ENCODE results near the gene KRT80. TPM values are rescaled to one million over a fixed set of nuclear protein-coding genes. Genes with fewer than 3 reads are reported as not detected.
A peak's percentile ranks its signal among the peaks of the same experiment; 100 is the strongest.

The KRT80 gene
- total and polyA plus RNA-seq, 2 experiments from 2014 or later: not detected

DNA sequence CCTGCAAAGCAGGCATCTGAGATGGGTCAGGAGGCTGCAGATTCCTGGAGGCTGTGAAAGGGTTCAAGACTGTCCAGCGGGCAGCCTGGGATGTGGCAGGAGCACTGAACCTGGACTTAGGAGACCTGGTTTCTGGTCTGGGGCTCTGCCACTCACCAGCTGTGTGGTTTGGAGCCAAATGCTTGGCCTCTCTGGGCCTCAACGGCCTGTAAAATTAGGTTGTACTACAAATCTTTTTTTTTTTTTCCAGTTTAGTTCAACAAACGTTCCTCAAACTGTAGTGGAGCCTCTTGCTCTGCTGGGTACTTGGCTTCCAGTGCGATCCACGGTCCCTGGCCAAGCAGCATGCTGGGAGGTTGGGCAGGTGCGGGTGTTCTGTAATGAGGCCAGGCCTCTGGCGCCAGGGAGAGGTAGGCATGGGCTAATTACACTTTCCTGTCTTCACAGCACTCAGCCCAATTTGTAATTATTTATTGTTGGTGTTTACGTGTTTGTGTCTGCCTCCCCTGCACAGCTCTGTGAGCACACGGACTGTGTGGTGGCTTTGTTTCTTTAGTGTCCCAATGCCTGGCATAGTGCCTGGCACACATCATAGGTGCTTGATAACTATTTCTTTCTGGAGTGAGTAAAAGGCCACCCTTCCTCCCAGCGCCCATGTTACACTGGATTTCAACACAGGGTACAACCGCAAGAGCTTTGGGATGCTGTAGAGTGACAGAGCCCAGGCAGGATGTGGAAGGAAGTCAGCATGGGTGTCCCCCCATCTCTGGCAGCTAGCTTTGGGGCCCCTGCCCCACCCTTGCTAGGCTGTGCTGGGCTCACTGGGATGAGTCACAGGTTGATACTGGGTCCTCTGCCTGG, 5.8 kb upstream of the KRT80 start:
- Histone ChIP-seq H3K27me3 (peaks cover 3% of the 10 kb centered on the region), H3K27ac (no peak overlapping the region), H3K36me3 (no peaks in the 10 kb centered on the region), H3K9me3 (ENCODE audit: low read depth) (no peaks in the 10 kb centered on the region), H3K4me3 (no peak overlapping the region), H3K4me1 (ENCODE audit: low read depth) (peaks cover 27% of the 10 kb centered on the region)
- DNase-seq (ENCODE audit: low read depth in 1 of 2, low spot score in 1 of 2): peak in 1 of 2 donors; percentile 71
- no peak for TF ChIP-seq CTCF (IDR thresholded peaks at IDR 0.05; ENCODE audit: low read depth, low read length)

DNA sequence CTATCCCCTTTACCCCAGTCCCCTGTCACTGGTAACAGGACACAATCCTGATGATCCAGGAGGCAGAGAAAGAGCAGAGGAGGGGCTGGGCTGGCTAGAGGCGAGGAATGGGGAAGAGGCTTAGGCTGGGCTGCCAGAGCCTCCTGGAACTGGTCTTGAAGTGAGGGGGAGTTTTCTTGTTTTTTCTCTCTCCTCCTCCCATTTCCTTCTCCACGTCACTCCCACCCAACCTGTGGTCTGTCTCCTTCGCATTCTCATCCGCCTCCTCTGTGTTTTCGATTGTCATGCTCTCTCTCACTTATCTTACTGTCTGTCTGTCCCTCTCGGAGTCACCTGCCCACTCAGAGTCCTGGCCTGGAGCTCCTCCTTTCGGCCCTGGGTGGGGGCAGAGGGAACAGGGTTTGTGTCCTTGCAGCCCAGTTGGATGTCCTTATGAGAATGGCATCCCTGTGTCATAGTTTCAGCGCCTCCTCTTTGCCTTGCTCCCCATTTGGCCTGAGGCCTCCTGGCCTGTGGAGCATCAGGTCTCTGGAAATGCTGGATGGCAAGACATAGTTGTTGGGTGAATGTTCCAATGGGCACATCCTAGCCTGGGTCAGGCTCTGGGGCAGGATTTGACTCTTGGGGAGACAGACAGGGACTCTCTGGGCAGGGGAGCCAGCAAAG, 3.4 kb upstream of the KRT80 start:
- no peak overlapping the region for H3K27ac ChIP-seq
- H3K4me1 ChIP-seq (ENCODE audit: low read depth): peaks cover 27% of the 10 kb centered on the region
- no peak for TF ChIP-seq CTCF (IDR thresholded peaks at IDR 0.05; ENCODE audit: low read depth, low read length)
- H3K9me3 ChIP-seq (ENCODE audit: low read depth): no peaks in the 10 kb centered on the region
- no peak overlapping the region for H3K4me3 ChIP-seq
- H3K36me3 ChIP-seq: no peaks in the 10 kb centered on the region
- DNase-seq (ENCODE audit: low read depth in 1 of 2, low spot score in 1 of 2): peak in 1 of 2 donors; percentile 89
- peaks cover 3% of the 10 kb centered on the region for H3K27me3 ChIP-seq

DNA sequence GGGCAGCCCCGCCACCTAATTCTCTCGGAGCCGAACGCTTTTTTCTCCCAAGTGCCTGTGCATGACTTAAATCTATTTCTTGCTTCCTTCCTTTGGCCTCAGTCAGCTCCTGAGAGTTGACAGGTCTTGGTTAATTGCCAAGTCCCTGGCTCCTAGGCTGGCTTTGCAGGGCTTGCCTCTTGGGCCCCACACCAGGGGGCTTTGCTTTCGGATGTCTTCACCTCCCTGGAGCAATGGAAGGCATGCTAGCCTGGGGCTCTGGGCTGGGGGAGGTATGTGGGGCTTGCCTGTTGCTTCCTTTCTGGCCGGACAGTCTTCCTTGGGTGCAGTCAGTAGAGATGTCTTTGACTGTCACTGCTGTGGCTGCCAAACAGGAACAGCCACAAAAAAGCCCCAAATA, 2.2 kb upstream of the KRT80 start:
- H3K4me3 ChIP-seq: no peak overlapping the region
- H3K4me1 ChIP-seq (ENCODE audit: low read depth): peaks cover 27% of the 10 kb centered on the region
- no peak for TF ChIP-seq CTCF (IDR thresholded peaks at IDR 0.05; ENCODE audit: low read depth, low read length)
- DNase-seq (ENCODE audit: low read depth in 1 of 2, low spot score in 1 of 2): peak; percentile 80 to 85
- peaks cover 5% of the 10 kb centered on the region for H3K27me3 ChIP-seq
- H3K36me3 ChIP-seq: no peaks in the 10 kb centered on the region
- H3K27ac ChIP-seq: peak overlapping the region; percentile 35
- H3K9me3 ChIP-seq (ENCODE audit: low read depth): no peaks in the 10 kb centered on the region

DNA sequence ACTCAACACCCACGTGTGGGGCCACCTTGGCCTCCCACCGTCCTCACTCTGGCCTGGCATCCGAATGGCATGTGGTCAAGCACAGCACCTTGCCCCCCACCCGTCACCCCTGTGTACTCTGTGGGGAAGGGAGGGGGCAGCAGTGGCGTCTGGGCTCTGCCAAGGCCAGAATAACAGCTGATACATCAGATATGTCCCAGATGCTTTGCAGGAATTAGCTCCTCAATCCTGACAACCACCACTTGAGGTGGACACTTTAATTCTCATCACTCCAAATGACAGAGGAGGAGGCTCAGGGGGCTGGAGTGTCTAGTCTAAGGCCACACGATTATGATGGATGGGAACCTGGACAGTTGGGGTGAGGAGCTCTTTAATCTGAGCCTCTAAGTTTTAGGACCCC, 1.7 kb upstream of the KRT80 start:
- DNase-seq (ENCODE audit: low read depth in 1 of 2, low spot score in 1 of 2): no peak
- Histone ChIP-seq H3K36me3 (no peaks in the 10 kb centered on the region), H3K27me3 (peaks cover 3% of the 10 kb centered on the region), H3K4me1 (ENCODE audit: low read depth) (peaks cover 27% of the 10 kb centered on the region), H3K27ac (peak overlapping the region; percentile 35), H3K4me3 (no peak overlapping the region), H3K9me3 (ENCODE audit: low read depth) (no peaks in the 10 kb centered on the region)
- no peak for TF ChIP-seq CTCF (IDR thresholded peaks at IDR 0.05; ENCODE audit: low read depth, low read length)

- H3K4me3 ChIP-seq: no peak overlapping the region
- TF ChIP-seq CTCF (IDR thresholded peaks at IDR 0.05; ENCODE audit: low read depth, low read length): no peak
- no peak for DNase-seq (ENCODE audit: low read depth in 1 of 2, low spot score in 1 of 2)
- H3K27me3 ChIP-seq: peaks cover 2% of the 10 kb centered on the region
- H3K9me3 ChIP-seq (ENCODE audit: low read depth): no peaks in the 10 kb centered on the region
- peaks cover 27% of the 10 kb centered on the region for H3K4me1 ChIP-seq (ENCODE audit: low read depth)
- no peaks in the 10 kb centered on the region for H3K36me3 ChIP-seq
- no peak overlapping the region for H3K27ac ChIP-seq
Measured at GRCh38 chr12:52190860-52191729, 719 bp downstream of the KRT80 start.

Data from cardiac muscle cell (in vitro differentiated cells and primary cell).